H1 (cell line): ENCODE results near the gene TRAF3IP1. TPM values are rescaled to one million over a fixed set of nuclear protein-coding genes. Genes with fewer than 3 reads are reported as not detected.

Source experiments
- BRCA1 ChIP-seq: IDR thresholded peaks from 2 replicates; pipeline ENCODE4 v1.6.1; 2012; ENCODE audit warnings: low read depth, low read length, improper control_type of control experiment
- CBX5 ChIP-seq: fragments of 300-800, 300-1000 bp; sonication (generic); IDR thresholded peaks from 2 replicates; pipeline ENCODE4 v1.7.1; 2016; ENCODE audit warnings: antibody characterized with exemption, low read length, low read depth
- EZH2 ChIP-seq: fragments of 200-600 bp; sonication (generic); IDR thresholded peaks from 2 replicates; pipeline ENCODE4 v1.7.1; 2012; ENCODE audit warnings: low read depth, mild to moderate bottlenecking, moderate library complexity, low read length, inconsistent platforms; ENCODE audit not compliant: severe bottlenecking
- FOSL1 ChIP-seq: IDR thresholded peaks from 2 replicates; pipeline ENCODE4 v1.6.1; 2011; ENCODE audit warnings: mild to moderate bottlenecking, low read depth, low read length, moderate library complexity; ENCODE audit not compliant: insufficient read depth
- GABPA ChIP-seq: IDR thresholded peaks from 2 replicates; pipeline ENCODE4 v1.6.1; 2011; ENCODE audit warnings: mild to moderate bottlenecking, low read length, moderate library complexity, borderline replicate concordance; ENCODE audit not compliant: insufficient read depth
- SAP30 ChIP-seq: fragments of 300-600 bp; sonication (generic); IDR thresholded peaks from 2 replicates; pipeline ENCODE4 v1.7.1; 2012; ENCODE audit warnings: low read length, moderate library complexity, mild to moderate bottlenecking, inconsistent platforms; ENCODE audit not compliant: insufficient read depth, insufficient replicate concordance
- TAF7 ChIP-seq: optimal IDR thresholded peaks from 2 replicates; pipeline ENCODE3; 2011; ENCODE audit warnings: low read depth, mild to moderate bottlenecking, inconsistent platforms, low read length, moderate library complexity, borderline replicate concordance
- ZNF274 ChIP-seq: IDR thresholded peaks from 2 replicates; pipeline ENCODE4 v1.7.0; 2012; ENCODE audit warnings: low read length, borderline replicate concordance; ENCODE audit errors: extremely low read depth
- polyA plus RNA-seq, 7 experiments: library from polyadenylated mRNA; depleted of rRNA in 3 of 7; stranded (reverse) in 5 of 7; unstranded in 2 of 7; fragments of >200 nt in 5 of 7; fragments of 200-250 nt in 2 of 7; gene quantifications; 1 replicate in 5 of 7; 2 replicates in 1 of 7; 4 replicates in 1 of 7; pipeline versions ENCODE4 v1.2.1 to v1.2.3, GENCODE V29; 2011 to 2013; ENCODE audit warnings: missing spikeins in 2 of 7, mixed read lengths in 2 of 7
- total RNA-seq: library from RNA; stranded (reverse); fragmentation: NEBNext Ultra II Directional; extraction: Animal tissue kit (Norgen Biotek cat#: 25700); gene quantifications from 2 replicates; pipeline ENCODE4 v1.2.1, GENCODE V29; 2021

The TRAF3IP1 gene
- total and polyA plus RNA-seq, 2 of the 8 experiments (the other 6 are each of a cell fraction or from before 2014, with no cell fraction given) = 2.3 to 17.5 TPM

DNA sequence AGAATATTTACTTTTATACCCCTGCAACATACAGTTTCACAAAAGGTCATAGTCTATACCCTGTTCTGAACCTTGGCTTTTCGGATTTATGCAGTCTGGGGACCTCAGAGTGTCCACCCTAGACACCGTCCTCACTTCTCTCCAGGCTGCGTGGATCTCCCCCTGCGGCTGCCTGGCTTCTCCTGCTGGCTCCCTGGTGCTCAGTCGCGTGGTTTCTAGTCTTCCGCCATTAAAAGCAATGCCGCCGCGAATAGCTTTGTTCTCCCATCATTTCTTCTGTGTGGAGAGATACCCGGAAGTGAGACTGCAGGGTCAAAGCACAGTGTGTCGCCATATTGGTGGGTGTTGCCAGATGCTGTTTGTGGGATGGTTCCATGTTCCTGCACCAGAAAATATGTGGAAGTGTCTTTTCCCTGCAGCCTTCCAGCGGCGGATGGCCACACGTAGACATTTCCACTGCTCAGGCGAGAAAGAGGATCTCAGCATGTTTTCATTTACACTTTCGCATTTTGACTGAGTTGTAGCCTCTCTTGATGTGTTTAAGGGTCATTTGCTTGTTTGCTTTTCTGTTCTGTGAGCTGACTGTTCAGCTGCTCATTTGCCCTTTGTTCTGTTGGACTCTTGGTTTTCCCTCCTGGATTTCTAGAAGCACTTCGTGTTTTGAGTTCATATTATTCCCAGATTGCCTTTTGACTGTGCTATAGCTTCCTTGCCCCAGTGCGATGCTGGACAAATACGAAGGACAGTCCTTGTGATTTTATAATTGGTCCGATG is 83.5 kb downstream of the TRAF3IP1 start (continued):
- TF ChIP-seq ZNF274 (no peak), CBX5 (no peak), EZH2 (no peak), SAP30 (no peak), BRCA1 (no peak), GABPA (no peak), FOSL1 (no peak), TAF7 (no peak)
